Measurements from ENCODE around the gene NSMF.

The NSMF gene

DNA sequence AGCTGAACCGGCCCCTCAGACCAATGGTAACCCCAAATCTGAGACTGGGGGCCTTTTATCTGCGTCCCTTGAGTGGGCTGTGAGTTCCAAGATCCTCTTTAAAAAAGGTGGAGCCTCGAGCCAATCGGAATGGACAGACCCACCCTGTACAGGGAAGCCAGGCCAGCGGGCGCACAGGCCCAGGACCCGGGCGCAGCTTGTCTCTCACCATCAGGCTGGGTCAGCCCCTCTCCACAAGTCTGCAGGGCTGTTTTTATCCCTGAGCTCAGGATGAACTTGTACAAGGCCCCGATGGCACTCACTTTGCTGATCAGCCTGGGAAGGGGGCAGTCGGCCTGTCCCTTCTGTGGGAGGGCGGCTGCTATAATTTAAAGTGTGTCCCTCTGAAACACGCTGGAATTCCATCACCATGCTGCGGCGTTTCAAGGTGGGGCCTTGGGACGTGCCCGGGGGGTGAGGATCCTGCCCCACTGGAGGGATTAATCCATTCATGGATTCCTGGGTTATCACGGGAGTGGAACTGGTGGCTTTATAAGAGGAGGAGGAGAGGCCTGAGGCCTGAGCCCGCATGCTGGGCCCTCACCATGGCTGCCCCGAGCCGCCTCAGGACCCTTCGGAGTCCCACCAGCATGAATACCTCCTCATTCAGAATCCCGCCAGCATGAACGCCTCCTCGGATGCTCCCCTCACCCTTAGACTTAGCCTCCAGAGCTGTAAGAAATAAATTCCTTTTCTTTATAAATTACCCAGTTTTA, 50.3 kb downstream of the NSMF start:
- FAIRE-seq, result no peak

GRCh38 chr9:137407590-137408300, 51.4 kb downstream of the NSMF start:
- FAIRE-seq, result no peak

GRCh38 chr9:137406876-137407589, 52.1 kb downstream of the NSMF start:
- FAIRE-seq, result no peak

DNA sequence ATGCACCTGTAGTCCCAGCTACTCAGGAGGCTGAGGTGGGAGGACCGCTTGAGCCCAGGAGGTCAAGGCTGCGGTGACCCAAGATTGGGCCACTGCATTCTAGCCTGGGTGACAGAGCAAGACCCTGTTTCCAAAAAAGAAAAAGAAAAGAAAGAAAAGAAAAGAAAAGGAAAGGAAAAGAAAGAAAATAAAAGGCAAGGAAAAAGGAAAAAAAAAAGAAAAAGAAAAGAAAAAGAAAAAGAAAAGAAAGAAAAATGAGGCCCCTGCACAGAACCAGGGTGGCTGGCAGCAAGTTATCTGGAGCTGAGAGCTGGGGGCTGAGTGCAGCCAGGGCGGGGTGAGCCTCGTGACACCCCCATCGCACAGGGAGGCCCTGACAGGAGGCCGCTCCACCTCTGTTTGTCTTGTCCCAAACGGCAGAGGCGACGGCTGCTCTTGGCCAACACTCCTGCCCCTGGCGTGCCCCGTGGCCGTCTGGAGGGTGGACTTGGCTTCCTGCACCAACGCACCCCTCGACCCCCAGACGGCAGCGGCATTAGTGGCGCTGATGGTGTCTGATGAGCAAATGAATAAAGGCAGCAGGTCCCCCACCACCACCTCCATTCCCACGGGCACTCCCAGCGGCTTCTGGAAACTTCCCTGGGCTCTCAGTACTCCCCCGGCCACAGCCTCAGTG, 52.9 kb downstream of the NSMF start:
- no peak for FAIRE-seq

DNA sequence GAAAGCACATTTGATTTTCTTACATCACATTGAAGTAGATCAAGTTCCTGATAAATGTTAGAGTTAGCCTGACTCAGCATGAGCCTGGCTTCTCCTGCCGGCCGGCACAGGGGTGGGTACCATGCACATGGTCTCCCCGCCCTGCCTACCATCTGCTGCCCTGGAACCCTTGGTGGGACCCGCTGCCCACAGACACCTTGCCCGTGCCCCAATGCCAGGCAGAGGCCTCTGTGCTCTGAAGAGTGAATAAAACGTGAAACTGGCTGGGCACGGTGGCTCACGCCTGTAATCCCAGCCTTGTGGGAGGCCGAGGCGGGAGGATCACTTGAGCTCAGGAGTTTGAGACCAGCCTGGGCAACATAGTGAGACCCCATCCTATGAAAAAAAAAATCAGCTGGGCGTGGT, 53.5 kb downstream of the NSMF start:
- FAIRE-seq, result no peak

- no peak for FAIRE-seq
These were observed 54.1 kb downstream of the NSMF start for GRCh38 chr9:137404961-137405567.

DNA sequence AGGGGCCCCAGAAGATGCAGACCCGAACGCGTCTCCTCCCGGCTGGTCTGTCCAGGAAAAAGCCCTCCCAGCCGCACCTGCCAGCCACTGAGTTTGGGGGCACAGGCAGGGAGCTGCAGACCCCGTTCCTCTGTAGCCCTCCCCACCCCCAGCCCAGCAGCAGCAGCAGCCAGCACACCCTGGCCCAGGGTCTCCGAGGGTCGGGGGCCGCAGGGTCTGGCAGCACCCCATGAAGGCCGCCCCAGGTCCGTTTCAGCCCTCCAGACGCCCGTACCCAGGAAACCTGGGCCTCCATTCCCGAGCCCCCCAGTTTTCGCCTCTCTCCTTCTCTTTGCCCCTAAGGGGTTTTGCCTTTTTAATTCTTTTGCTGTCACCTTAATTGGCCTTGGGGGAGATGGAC, 55.9 kb downstream of the NSMF start:
- FAIRE-seq, result no peak

GRCh38 chr9:137402746-137403145, 56.4 kb downstream of the NSMF start:
- FAIRE-seq, result no peak

- no peak for FAIRE-seq
These were observed 60.3 kb downstream of the NSMF start for GRCh38 chr9:137398561-137399468.

DNA sequence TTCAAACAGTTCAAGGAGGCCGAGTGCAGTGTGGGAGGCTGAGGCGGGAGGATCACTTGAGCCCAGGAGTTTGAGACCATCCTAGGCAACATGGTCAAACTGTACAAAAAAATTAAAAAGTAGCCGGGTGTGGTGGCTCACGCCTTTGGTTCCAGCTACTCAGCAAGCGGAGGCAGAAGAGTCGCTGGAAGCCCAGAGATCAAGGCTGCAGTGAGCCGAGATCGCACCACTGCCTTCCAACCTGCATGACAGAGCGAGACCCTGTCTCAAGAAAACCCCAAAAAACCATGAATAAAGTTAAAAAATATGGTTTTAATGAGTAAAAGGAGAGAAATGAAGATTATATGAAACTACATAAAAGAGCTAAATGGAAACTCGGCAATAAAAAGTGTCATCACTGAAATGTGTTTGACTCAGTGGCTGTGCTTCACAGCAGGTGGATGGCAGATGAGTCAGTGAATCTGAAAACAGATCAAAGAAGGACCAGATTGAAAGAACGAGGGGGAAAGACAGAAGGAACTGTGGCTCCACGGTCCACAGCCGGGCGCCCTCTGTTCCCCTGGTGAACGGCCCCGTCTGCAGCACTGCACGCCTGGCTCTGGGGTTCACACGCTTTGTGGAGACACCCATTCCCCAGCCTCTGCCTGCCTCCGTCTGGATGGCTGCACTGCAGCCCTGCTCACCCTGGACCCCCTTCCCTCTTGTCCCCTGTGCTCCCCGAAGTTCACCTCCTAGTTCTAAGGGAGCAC, 61.3 kb downstream of the NSMF start:
- FAIRE-seq, result no peak

Measured in A204.1 (cell line).